AML-193 (cell line): ENCODE measurements around the gene CTDP1.
A peak's percentile ranks its signal among the peaks of the same experiment; 100 is the strongest.

Source experiments
- DNase-seq, 2 experiments: peaks; one replicate each; lab custom pipeline; 2025; lab: John Stamatoyannopoulos, UW

Gene CTDP1

DNA sequence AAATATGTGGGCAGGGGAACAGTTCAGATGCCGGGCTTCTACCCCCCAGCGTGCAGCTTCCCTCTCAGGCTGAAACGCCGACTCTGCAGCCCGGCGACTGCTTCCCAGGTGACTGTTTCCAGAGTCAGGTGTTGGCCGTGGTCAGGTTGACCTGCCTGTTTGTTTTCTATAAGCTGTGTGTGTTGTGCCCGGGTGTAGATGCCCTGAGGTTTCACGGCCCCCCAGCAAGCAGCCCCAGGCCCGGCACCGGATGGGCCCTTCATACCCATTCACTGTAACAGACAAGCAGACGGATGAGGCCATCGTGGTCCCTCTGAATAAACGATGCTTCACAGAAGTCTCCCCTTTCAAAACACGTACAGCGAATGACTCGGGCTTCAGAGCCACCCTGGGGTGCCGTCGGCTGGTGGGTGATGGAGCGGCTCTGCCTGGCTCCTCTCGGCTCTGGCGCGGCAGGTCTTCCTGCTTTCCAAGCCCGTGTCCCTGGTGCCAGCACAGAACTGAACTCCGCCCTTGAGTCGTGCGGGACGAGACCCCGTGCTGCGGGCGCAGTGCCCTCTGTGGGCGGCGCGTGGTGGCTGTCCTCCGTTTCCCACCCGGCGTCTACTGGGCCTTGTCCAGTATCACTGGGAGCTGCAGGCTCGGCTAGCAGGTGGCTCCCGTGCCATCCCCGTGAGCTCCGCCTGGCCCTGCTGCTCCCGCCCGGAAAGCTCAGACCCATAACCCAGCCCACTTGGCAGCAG is 103.1 kb downstream of the CTDP1 start:
- no peak for DNase-seq

DNA sequence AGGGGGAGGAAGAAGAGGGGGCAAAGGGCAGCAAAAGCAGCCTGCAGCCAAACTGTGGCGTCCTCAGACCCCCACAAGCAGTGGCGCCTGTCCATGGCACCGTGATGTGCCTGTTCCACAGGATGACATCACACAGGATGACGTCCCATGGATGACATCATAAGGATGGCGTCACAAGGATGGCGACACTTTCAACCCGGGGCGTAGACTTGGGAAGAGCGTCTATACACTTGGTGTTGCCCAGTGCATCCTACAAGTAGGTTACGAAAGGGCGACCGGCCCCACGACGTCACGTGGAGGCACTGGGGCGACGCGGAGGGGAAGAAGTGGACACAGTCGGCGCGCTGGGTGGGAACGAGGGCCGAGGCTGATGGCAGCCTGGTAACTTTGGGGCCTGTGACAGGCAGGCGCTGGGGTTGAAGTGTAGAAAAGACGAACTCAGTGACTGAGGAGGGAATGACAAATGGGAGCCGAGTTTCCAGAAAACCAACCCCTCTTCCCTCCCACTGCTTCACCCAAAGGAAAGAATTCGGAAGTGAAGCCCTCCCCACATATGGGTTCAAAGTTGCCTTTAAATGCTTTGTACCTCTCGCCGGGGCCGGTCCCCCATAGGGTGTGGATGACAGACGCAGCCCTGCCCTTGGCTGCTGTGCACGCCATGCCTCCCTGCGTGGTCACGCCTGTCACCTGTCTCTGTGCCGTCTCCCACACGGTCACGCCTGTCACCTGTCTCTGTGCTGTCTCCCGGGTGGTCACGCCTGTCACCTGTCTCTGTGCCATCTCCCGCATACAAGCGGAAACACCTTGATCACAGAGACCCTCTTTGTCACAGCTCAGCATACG is 104.7 kb downstream of the CTDP1 start:
- no peak for DNase-seq

DNA sequence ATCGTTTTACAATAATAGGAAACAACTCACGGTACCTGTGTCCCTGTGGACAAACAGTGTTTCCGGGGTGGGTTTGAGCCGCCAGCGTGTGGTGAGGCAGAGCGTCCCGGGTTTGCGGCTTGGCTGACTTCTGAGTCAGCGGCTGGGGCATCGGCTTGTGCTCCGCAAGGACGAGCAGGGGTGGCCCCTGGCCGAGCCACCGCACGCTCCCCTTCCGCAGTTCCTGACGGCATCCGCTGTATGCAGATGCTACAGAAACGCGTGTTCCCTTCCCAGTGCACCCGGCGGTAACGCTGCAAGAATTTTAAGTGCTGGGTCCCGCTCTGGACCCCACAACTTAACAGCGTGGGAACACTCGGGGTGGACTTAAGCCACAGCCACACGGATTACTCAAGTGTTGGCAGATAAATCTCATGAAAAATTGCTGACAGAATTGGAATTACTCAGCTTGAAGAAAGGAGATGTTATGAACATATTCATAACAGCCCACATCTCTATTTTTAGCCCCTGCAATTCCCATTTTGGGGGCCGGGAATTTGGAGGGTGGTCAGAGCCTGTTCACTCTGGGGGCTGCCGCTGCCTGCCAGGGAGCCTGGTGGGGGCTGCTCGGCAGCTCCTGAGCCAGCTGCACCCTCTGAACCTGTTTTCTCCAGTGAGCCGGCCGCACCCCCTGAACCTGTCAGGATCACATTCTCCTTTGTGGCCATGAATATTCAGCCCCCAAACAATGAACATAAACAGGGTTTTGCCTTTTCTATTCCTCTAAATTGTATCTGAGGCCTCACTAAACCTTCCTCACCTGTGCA is 105.6 kb downstream of the CTDP1 start:
- DNase-seq, result no peak

DNA sequence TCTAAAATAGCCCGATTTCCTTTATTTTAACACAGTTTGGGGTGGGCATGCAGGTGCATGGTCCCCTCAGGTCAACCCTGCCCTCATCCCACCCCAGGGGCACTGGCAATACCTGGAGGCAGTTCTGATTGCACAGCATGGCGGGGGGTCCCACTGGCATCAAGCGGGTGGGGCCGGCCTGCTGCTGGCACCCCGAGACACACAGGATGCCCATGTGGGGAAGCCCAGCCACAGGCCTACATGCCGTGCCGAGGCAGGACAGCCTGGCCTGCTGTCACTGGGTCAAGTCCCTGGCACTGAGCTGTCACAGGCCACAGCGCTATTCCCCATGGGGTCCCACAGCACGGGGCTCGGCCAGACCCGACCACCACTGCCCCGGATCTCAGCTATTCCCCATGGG is 106.2 kb downstream of the CTDP1 start:
- DNase-seq, result no peak

DNA sequence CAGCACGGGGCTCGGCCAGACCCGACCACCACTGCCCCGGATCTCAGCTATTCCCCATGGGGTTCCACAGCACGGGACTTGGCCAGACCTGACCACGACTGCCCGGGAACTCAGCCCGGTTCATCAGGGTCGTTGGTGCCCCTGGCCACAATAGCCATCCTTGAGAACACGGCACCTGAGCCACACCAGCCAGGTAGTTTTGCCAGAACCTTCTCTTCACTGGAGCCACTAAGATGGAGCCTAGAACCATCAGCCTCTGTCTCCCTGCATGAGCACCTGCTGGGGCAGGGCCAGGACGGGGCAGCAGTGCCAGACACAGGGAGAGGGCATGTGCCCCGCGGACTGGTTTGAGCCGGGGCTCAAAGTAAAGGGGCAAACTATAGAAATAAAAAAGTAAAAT is 106.7 kb downstream of the CTDP1 start:
- no peak for DNase-seq

DNA sequence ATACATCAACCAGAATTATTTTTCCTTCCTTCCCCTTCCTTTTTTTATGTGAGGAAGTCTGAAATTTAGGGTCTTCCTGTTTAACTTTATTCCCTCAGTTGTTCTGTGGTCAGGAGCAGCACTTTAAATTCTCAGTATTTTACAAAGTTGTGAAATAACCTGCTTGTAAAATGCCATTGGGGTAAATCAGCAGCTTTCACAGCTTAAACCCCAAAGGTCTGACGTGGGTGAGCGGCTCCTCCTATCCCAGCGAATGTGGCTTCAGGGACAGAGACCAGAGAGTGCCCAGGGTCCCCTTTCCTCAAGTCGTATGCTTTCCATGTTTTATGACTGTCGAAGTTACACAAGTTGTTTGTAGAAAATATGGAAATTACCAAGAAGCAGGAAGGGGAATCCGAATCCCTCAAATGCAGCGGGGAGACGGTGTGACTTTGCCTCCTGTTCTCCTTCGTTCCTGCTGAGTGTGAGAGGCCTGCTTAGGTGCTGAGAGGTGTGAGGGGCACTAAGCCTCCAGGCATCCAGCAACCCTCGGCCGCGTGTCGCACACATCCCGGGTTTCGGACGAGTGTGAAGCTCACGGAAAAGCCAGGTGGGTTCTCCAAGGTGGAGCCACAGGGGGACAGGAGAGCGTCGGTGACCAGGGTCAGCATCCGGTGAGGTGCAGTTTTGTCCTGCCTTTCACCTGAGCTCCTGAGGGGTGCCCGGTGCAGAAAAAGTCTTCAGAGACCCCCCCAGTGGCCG is 107.4 kb downstream of the CTDP1 start:
- peak; percentile 10 to 14 for DNase-seq

DNA sequence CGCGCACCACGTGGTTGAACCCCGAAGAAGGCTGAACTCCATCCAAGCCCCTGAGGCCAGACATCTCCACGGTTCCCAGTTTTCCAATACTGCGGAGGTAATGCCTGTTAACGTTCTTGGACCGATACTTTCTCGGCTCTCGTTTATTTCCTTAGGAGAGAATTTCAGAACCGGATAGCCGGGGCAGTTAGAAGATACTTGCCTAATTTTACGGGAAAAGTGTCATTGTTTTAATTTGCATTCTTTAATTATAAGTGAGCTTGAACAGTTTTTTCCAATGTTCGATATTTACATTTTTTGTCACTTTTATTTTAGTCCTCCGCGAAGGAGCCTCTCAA is 107.9 kb downstream of the CTDP1 start:
- DNase-seq, result no peak

DNA sequence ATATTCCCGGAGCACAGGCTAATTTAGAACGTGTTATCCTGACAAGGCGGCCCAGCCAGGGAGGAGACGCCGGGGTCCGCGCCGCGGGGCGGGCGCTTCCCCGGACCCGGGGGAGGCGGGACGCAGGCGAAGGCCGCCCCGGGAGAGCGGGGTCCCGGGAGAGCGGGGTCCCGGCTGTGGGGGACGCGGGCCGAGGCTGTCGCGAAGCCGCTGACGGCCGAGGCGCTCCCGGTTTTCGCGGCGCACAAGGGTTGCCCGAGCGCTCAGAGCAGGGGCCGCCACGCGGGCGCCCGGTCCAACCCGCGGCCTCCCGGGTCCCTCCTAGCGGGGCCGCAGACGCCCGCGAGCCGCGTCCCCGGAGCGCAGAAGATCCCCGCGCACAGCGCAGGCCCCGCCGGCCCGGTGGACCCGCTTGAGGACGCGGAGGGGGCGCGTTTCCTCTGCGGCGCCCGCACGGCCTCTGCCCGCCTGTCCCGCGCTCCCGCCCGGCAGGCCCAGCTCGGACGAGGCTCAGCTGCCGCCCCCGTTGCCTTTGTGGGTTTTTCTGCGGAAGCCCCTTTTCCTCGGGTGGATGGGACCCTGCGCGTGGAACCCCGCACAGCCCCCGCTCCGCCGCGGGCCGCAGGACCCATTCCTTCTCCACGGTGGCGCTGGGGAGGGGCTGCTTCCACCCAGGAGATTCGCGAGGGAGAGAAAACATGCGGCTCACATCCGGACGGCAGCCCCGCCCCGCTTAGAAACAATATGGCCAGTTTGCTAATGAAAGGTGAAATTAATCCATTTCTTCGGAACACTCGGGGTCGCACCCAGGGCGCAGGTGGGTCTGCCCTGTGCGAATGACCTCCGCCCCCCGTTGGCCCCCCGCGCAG is 108.5 kb downstream of the CTDP1 start:
- DNase-seq, result no peak

DNA sequence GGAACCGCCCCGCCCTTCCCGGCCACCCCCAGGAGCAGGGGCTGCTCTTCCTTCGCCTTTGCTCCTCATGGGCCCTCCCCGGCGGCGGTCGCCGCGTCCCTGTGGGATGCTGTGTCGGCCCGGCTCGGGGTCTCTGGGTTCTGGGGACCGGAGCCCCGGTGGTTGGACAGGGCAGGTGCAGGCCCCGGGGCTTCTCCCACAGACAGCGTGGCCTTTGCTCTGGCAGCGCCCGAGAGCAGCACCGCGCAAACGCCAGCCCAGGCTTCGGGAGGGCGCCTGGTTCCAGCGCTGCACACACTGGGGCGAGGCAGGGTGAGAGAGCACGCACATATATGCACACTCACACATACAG is 109.1 kb downstream of the CTDP1 start:
- no peak for DNase-seq

DNA sequence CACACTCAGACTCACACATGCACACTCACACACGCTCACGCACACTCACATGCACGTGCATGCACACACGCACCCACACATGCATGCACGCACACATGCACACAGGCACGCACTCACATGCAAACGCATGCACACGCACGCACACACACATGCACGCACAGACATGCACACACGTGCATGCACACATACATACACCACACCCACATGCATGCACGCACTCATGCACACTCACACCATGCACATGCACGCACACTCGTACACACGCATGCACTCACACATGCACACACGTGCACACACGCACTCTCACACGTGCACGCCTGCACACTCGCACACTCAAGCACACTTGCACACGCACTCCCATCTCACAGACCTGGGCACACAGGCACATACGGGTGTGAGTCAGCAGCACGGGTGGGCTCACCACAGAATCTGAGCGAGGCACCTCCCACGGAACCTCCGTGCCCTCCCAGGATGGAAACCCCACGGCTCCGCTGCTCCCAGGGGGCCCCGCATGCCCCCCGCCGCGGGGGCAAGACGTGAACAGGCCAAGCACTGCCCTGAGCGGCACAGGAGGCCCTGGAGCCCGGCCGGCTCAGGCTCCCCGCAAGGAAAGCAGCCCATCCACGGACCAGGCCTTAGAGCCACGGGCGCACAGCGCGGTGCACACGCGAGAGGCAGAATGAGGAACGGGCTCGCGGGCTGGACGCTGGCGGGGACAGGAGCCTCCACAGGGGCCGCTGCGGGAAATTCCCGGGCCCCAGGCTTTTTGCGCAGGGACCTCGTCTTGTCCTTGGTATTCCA is 109.7 kb downstream of the CTDP1 start:
- DNase-seq, result no peak

DNA sequence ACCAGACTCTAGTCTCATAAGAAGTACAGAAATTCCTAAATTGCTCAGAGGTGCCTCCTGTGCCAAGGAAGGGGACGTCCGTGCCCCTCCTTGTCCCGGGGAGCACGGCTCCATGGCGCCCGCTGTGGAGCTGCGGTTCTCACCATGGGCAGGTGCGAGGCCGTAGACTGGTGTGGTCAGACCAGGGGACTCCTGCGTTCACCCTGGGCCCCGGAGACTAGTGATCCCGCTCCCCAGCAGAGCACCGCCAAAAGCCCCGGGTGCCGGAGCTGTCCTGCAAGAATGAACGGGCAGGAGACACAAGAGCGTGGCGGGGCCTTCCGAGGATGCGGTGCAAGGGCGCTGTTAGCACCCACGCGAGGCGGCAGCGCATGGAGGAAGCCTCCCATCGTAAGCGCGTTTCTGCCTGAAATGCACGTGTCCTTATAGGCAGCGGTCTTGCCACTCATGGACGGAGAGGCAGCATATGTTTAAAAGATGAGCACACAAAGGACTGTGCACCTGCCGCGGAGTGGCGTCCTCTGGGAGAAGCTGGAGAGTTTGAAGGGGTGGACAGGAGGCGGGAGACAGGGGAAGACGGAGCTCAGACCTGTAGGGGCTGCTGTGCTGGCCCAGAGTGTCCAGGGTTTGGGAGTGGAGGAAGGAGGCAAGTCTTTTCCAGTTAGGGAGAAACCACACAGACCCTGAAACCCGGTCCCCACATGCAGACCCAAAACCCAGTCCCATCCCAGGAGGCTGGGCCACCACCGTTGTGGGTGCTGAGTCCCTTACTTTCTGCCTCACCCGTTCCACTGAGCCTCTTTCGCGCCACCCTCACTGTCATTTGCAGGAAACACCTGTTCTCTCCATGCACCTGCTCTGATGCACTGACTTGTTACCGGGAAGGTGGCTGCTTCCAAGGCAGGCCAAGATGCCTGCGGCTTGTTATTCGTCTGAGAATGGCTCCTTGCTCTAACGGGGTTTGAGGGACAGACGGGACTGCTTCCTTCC is 110.6 kb downstream of the CTDP1 start:
- DNase-seq, result no peak

DNA sequence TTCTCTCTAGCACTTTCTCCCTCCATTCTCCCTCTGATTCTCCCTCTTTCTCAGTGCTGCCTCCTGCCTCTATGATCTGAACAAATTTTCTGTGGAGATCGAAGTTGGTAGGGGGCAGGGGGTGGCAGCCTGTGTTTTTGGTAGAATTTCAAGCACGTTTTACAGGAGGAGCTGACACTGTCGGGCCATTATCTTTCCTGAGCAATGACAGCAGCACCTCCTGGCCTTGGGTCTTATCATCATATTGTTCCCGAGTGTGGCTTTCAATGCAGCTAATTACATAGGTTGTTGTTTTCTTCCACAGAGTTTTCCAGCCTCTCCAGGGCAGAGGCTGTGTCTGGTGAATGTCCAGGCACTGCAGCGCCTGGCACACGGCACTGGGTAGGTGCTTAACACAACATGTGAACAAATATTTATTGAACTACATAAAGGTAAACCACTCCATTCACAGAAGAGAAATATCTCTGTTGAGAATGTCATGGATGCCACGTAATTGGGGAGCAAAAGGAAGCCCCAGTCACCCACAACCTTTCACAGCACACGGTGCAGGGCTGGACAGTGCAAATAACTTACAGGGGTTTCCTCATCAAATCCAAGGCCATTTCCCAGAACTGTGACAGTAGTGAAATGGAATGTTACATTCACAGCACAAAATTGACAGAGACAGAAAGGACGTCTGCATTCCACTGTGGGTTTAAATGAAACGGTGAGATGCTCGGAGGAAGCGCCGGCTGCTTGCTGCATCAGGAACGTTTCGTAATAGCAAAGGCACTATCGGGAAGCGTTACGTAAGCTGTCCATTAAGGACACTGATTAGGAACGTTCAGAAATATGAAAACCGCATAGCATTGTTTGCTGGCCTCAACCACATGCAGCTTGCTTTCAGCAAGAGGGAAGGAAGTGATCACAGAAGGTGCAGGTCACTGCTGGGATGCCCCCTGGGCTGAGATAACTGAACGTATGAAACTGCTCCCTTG is 111.7 kb downstream of the CTDP1 start:
- DNase-seq, result peak; percentile 99

DNA sequence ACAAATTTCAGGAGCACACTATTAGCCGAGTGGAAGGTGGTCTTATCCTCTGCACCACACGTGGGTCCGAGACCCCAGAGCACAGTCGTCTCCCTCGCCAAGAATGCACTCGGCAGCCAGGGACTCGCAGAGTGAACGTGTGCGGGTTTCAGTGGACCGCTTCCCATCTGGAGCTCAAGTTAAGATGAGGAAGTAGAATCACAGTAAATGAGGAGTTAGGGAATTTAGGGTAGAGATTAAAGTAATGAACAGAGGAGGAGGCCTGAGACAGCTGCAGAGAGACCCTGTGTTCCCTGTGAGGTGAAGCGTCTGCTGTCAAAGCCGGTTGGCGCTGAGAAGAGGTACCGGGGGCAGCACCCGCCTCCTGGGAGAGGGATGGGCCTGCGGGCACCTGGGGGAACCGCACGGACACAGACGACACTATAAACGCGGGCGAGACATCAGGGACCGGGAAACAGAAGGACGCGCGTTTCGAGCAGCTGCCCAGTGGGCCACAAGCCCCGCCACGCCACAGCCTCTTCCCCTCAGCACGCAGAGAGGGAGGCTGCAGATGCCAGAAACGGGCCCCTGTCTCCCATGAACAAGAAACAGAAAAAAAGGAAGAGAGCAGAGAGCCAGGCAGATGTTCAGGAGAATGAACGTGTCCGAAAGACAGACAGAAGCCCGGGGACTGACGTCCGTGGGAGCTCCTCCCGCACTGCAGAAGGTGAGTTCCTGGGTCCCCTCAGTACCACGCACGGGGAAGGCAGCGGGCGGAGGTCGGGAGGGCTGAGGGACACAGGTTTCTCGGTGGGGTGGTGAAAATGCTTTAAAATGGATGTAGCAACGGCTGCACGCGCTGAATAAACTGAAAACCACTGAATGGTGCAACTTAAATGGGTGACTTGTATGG is 112.7 kb downstream of the CTDP1 start:
- peak in 1 of 2 experiments; percentile 23 for DNase-seq

DNA sequence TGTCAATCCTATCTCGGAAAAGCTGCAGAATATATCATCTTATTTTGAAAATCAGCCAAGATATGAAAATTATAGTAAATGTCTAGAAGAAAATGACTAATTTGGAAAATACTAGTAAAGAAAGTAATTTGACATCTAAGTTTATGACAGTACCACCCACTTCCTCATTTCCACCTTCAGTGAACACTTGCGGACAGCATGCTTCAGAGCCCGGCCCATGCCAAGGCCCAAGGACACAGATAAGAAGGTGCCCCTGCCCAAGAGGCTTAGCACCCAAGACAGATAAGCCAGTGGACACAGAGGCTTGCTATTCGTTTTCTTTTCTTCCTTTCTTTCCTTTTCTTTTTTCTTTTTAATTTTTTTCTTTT is 113.4 kb downstream of the CTDP1 start:
- peak; percentile 65 to 66 for DNase-seq

DNA sequence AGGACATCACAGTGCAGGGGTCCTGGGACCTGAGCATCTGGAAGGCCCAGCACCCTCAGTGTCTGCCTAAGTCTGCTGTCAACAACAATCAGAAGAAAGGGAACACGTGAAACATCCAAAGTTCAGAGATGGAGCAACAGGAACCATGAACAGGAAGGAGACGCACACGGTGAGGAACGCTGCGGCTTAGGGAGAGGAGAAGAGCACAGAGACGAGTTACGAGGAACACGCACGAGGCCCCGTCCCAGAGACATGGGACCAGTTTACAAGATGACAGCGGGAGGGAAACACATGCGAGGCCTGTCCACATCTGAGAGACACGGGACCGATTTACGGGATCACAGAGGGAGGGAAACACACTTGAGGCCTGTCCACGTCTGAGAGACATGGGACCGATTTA is 115.2 kb downstream of the CTDP1 start:
- no peak for DNase-seq

DNA sequence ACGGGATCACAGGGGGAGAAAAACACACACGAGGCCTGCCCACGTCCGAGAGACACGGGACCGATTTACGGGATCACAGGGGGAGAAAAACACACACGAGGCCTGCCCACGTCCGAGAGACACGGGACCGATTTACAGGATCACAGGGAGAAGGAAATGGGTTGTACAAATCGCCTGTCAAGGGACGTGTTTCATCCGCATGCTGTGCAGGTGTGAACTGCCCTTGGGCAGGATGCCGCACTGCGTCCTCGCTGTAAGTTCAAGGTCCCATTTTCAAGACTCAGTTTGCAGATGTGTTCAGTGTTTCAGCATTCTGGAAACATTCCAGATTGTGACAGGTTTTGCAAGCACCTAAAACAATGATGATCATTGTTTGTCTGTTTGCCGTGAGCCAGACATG is 115.8 kb downstream of the CTDP1 start:
- no peak for DNase-seq

DNA sequence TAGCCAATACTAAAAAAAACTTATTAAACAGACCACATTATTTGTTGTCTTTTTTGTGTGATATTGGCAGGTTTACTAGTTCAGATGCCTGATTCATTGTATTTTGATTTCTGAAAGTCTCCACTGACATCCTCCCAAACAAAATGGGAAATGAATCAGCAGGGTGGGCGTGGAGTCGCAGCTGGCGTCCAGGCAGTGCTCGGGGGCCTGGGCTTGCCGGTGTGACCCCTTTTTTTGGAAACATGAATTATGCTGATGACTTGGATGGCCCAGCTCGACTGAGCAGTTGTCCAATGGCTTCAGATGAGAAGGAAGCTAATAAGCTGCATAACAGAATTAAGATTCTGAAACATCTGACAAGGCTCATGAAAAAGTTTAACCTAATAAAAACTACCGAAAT is 116.4 kb downstream of the CTDP1 start:
- DNase-seq, result no peak
